Melanocyte of skin (primary cell): ENCODE results near the gene ABCA6. TPM values are rescaled to one million over a fixed set of nuclear protein-coding genes. Genes with fewer than 3 reads are reported as not detected.

Experiments used
- small RNA-seq, 2 donors: library from RNA; depleted of rRNA; stranded (forward); fragments of <200 nt; gene quantifications; one replicate each; pipeline ENCODE3, GENCODE V24; 2012
- total RNA-seq, 2 donors: library from RNA; depleted of rRNA; stranded (reverse); fragments of >200 nt; gene quantifications; 2 replicates each; pipeline ENCODE4 v1.2.3, GENCODE V29; 2012

The ABCA6 gene
- total RNA-seq: 1 to 10 TPM in 1 of 2 donors, under 1 TPM in 1; 0.33 to 4.5 TPM

GRCh38 chr17:69141431-69142174 is at the start of gene ABCA6:
TSS of gene ABCA6 (minus strand) at chr17:69141895. CDS start at chr17:69140703, 1,192 bp downstream.

GRCh38 chr17:69060822-69061221 is 80.9 kb downstream of the ABCA6 start, which contains the start of gene ABCA9:
TSS of gene ABCA9 (minus strand) at chr17:69060927. CDS start at chr17:69051126, 9,801 bp downstream.

Small RNA genes lying within 50 kb of the gene (small RNA-seq; reads per million reads assigned to genes)
- gene MIR4524B: 0 reads per million in 2 donors

Other genes with a start within 250 kb of the ABCA6 start
- gene ABCA8, start 186.5 kb downstream of the ABCA6 start, total RNA-seq: 10 to 100 TPM in 1 of 2 donors, under 1 TPM in 1; 1.00 to 12.7 TPM
- 1 to 10 TPM in 1 of 2 donors, under 1 TPM in 1; under 0.01 to 2.4 TPM for gene ABCA9, start 81.0 kb downstream of the ABCA6 start, total RNA-seq
- gene ABCA10, start 86.9 kb upstream of the ABCA6 start, total RNA-seq: 1 to 10 TPM in 1 of 2 donors, under 1 TPM in 1; 0.33 to 1.7 TPM
- gene ABCA5, start 185.2 kb upstream of the ABCA6 start, total RNA-seq: 10 to 100 TPM; 11.7 to 28.2 TPM